VCaP (cell line): Measurements from ENCODE around the gene HOXD4.

ENCODE experiments used
- H3K27ac ChIP-seq: fragments of 450-650 bp; 2 replicates; pipeline ENCODE4 v1.5.1; 2017
- TF ChIP-seq, protein P1 (sequence below): fragments of 450-650 bp; conservative IDR thresholded peaks from 2 replicates; pipeline ENCODE4 v1.5.1; 2017; ENCODE audit warnings: mild to moderate bottlenecking, moderate library complexity

The HOXD4 gene

DNA sequence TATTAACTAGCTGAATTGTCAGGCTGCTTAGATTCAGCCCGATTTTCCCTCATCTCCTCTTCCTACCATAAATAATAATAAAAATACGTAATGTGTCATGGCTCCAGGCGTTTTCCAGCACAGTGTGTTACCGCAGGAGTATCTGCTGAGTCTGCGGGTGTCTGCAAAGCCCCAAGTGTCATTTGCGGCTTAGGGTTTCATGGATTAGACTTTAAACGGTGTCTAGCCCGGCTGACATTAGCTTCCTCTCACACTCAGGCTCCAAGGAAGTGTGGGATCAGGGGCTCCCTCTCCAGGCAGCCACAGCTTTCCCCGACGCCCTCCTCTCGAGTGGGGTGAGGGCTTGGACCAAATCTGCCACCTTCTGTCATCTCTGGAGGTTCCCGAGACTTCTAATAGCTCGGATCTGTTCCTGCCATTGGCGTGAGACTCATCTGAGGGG lies 23.1 kb downstream of the HOXD4 start:
- TF ChIP-seq, protein P1, sequence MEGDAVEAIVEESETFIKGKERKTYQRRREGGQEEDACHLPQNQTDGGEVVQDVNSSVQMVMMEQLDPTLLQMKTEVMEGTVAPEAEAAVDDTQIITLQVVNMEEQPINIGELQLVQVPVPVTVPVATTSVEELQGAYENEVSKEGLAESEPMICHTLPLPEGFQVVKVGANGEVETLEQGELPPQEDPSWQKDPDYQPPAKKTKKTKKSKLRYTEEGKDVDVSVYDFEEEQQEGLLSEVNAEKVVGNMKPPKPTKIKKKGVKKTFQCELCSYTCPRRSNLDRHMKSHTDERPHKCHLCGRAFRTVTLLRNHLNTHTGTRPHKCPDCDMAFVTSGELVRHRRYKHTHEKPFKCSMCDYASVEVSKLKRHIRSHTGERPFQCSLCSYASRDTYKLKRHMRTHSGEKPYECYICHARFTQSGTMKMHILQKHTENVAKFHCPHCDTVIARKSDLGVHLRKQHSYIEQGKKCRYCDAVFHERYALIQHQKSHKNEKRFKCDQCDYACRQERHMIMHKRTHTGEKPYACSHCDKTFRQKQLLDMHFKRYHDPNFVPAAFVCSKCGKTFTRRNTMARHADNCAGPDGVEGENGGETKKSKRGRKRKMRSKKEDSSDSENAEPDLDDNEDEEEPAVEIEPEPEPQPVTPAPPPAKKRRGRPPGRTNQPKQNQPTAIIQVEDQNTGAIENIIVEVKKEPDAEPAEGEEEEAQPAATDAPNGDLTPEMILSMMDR: no peak
- H3K27ac ChIP-seq: no peak overlapping the region

DNA sequence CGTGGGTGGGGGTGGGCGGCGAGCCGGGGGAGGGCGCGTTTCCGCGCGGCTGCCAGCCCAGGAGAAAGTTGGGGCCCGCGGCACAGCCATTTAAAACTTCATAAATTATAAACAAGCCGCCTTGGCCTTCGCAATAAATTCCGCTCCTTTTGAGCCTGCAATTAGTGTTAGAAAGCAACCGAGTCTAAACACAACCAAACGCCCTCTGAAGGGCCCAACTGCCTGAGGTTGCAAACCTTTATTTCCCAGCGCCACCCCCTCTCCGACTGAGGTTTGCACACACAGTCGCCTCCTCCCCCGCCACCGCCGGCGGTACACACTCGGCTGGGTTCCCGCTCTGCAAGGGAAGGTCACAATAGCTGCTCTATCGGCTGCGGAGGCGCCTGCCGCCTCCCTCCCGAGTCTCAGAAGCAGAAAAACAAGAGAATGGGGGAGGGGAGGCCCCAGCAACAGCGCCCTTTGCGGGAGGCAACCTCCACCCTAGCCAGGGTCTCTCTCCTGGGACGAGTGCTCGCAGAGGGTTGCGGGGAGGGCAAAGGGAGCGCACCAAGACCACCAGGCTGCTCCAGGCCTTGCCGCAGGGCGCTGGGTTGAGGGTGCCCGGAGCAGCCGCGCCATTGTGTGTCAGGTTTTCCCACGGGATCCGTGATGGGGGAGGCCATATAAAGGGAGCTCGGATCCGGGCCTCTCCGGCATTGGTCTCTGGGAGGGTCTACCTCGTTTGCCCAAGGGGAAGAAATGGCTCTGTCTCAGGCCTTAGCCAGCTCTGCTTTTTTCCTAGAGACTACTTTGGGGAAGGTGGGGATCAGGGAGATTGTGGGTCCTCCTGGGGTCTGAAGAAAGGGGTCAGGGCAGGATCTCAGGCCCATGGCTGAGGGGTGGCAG lies 23.7 kb downstream of the HOXD4 start:
- no peak overlapping the region for H3K27ac ChIP-seq
- TF ChIP-seq, protein P1: no peak

DNA sequence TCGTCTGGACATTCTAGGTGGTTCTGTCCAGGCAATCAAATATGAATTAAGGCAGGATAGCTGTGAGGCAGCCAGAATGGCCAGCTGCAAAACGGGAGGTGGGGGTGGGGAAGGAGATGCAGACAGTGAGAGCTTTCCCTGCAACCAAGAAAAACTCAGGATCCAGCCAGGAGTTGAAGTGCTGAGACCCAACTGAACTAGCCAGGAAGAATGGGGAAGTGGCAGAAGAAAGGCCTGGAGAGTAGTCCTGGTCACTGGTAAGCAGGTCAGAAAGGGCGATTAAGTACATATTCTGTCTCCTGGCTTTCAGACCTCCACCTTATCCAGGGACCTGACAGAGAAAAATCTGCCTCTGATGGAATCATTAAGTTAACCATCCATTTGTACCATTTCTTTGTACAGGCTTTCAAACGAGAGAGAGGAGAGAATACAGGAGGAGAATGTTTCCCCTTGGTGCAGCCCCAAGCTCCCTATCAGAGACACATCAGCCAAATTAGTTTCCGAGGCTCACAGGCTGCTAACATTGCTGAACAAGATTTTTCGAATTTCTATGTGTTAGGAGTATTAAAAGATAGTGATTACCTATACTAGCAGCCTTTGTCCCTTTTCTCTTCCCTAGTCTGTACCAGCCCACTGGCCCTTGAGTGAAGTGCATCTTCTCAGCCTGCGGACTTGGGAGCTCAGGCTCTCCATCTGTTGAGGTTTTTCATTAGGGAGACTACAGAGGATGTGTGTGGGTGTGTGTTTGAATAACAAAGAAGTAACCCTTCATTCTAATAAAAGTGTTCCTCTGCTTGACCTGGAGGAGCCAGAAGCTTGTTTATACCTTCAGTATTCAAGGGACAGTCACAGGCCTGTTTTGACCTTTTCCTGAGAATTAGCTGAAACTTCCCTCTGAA lies 24.6 kb downstream of the HOXD4 start:
- no peak overlapping the region for H3K27ac ChIP-seq
- TF ChIP-seq, protein P1: no peak

DNA sequence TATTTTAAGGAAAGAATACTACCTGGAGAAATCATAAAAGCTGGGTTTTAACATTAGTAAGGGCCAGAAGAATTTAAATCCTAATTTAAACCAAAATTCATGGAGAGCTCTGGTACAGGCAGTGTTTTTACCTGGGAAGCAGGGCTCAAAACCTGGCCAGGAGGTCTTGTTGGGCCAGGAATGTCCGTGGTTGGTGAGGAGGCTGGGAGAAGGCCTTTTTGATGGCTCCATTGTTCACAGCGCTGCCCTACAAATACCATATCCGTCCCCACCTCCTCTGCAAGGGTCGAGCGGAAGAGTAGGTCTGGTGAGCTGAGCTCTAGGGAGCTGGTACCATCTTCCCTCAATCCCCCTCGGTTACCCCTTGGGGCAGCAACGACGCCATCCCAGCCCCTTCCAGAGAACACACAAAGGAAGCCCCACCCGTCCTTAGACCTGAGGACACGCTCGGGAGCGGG lies 26.3 kb downstream of the HOXD4 start:
- TF ChIP-seq, protein P1: no peak
- H3K27ac ChIP-seq: peak overlapping the region; percentile 54

DNA sequence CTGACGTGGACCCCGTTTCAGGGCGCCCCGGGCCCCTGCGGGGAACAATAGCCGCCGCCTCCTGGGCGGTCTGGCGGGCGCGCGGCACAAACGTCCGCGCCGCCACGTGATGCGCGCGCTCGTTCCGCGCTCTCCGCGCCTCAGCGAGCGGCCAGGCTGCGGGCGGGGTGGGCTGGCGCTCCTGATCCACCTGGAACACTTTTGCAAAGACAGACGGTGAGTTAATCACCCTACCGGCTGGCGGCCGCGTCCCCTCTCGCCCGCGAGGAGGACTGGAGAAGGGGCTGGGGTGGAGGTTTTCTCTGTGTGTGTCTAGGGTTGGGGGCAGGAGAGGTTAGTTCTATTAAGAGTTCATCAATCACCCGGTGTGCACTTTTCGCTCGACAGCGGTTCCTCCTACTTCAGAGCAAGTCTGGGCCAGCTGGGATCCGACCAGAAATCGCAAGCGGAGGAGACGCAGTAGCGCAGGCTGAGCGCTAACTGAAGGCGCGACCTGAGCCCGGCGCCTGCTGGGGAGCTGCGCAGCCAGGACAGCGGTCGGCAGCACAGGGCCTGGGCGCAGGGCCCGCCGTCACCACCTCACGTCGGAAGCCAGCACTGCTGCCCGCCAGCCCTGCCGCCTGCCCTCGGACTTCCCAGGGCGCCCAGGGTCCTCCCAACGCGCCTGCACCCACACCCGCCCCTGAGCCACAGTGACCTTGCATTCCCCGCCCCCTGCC lies 26.8 kb downstream of the HOXD4 start:
- peak overlapping the region; percentile 54 for H3K27ac ChIP-seq
- TF ChIP-seq, protein P1: no peak

DNA sequence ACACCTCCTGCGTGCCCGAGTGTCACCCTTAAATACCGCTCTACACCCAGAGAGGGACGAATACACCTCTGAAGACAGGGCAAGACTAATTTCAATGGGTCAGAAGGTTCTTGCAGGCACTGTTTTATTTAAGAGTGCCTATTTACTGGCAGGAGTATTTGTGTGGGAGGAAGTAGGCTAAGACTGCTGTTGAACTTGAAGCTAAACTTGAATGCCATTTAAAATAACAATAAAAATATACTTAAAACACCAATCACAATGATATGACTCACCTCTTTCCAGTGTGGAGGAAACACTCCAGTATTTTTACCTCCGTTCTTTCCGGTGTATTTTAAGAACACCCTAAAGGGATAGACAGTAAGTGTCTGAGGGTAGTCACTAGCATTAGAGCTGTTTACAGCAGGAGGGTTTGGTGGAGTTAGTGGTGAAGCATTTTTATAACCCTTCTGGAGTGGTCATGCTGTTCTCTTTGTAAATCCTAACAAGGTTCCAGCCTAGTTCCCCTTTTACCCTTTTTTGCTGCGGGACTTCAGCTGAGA lies 27.5 kb downstream of the HOXD4 start:
- no peak overlapping the region for H3K27ac ChIP-seq
- TF ChIP-seq, protein P1: no peak
